H1 (cell line): ENCODE results near the gene RHBDD2. TPM values are rescaled to one million over a fixed set of nuclear protein-coding genes. Genes with fewer than 3 reads are reported as not detected.
"Not testable (repeated sequence)": the region's sequence is repeated elsewhere in the genome, so short reads cannot be mapped to it uniquely, and the experiment has no call there.

Experiments used
- CTCF ChIA-PET: fragments of 300-600 bp; sonication (Branson Sonifier 250); formaldehyde crosslinking; loops from one replicate; lab custom pipeline; 2021; ENCODE audit not compliant: partially characterized antibody; lab: Charles Lee
- POLR2A ChIA-PET: fragments of 300-600 bp; sonication (Branson Sonifier 250); formaldehyde crosslinking; loops from one replicate; lab custom pipeline; 2021; ENCODE audit warnings: inconsistent platforms; ENCODE audit not compliant: partially characterized antibody; lab: Charles Lee
- DNase-seq, 2 experiments: peaks; one replicate each; pipeline versions ENCODE4 v3.0.0 to v3.0.0-alpha.2; 2010 to 2022; ENCODE audit warnings: low spot score in 2 of 2, low read depth in 1 of 2, mixed read lengths in 1 of 2
- FAIRE-seq: peaks from 2 replicates; lab custom pipeline; 2011; peaks lifted over from hg19 to GRCh38; lab: Jason Lieb, UNC
- H2AFZ ChIP-seq: 2 replicates; pipeline ENCODE4 v1.8.1; 2012; ENCODE audit warnings: low read length, inconsistent platforms
- H2AK5ac ChIP-seq: 2 replicates; pipeline ENCODE4 v1.6.1; 2013; ENCODE audit warnings: low read depth, low read length
- H2BK120ac ChIP-seq: replicated peaks from 2 replicates; pipeline ENCODE3; 2013; ENCODE audit warnings: low read depth, low read length, inconsistent platforms
- H2BK12ac ChIP-seq: 2 replicates; pipeline ENCODE4 v1.6.1; 2013; ENCODE audit warnings: low read depth, low read length
- H2BK15ac ChIP-seq: 2 replicates; pipeline ENCODE4 v1.6.1; 2013; ENCODE audit warnings: low read length
- H2BK20ac ChIP-seq: 2 replicates; pipeline ENCODE4 v1.6.1; 2013; ENCODE audit warnings: low read length
- H2BK5ac ChIP-seq: 2 replicates; pipeline ENCODE4 v1.6.1; 2013; ENCODE audit warnings: low read depth, low read length
- H3K14ac ChIP-seq: 2 replicates; pipeline ENCODE4 v1.6.1; 2013; ENCODE audit warnings: inconsistent platforms; ENCODE audit not compliant: insufficient read length
- H3K18ac ChIP-seq: 2 replicates; pipeline ENCODE4 v1.6.1; 2013; ENCODE audit warnings: low read length; ENCODE audit errors: extremely low read depth
- H3K23ac ChIP-seq: 2 replicates; pipeline ENCODE4 v1.6.1; 2013; ENCODE audit warnings: inconsistent platforms; ENCODE audit not compliant: insufficient read length
- H3K23me2 ChIP-seq: 2 replicates; pipeline ENCODE4 v1.6.1; 2013; ENCODE audit warnings: low read depth, low read length
- H3K27ac ChIP-seq: 2 replicates; pipeline ENCODE4 v1.6.1; 2011; ENCODE audit warnings: low read depth, low read length, inconsistent platforms
- H3K27me3 ChIP-seq, 4 experiments: replicated peaks in 1 of 4; 1 replicate in 1 of 4; 2 replicates in 3 of 4; pipeline versions ENCODE4 v1.6.1 to v1.8.1; 2011 to 2013; ENCODE audit warnings: low read length in 3 of 4, mild to moderate bottlenecking in 3 of 4, inconsistent platforms in 2 of 4, mixed read lengths in 2 of 4, moderate library complexity in 1 of 4; ENCODE audit not compliant: control insufficient read depth in 3 of 4, insufficient read depth in 3 of 4; ENCODE audit errors: extremely low read depth in 1 of 4
- H3K36me3 ChIP-seq, 4 experiments: 2 replicates each; pipeline versions ENCODE4 v1.6.1 to v1.8.1; 2011 to 2013; ENCODE audit warnings: mild to moderate bottlenecking in 4 of 4, low read length in 3 of 4, moderate library complexity in 2 of 4, control low read depth in 1 of 4, inconsistent platforms in 1 of 4; ENCODE audit not compliant: insufficient read depth in 4 of 4, control insufficient read depth in 2 of 4
- H3K4ac ChIP-seq: replicated peaks from 2 replicates; pipeline ENCODE3; 2013; ENCODE audit warnings: low read length, low read depth, mixed read lengths, inconsistent platforms; ENCODE audit not compliant: insufficient read length
- H3K4me1 ChIP-seq, 4 experiments: replicated peaks in 1 of 4; 1 replicate in 1 of 4; 2 replicates in 3 of 4; pipeline versions ENCODE4 v1.6.1 to v1.8.1; 2011 to 2013; ENCODE audit warnings: low read length in 3 of 4, inconsistent platforms in 2 of 4, mixed read lengths in 1 of 4; ENCODE audit not compliant: insufficient read depth in 4 of 4, control insufficient read depth in 3 of 4
- H3K4me2 ChIP-seq, 2 experiments: 2 replicates each; pipeline versions ENCODE4 v1.6.1 to v1.8.1; 2011 to 2013; ENCODE audit warnings: low read depth in 2 of 2, low read length in 2 of 2, control low read depth in 1 of 2, inconsistent platforms in 1 of 2, mild to moderate bottlenecking in 1 of 2; ENCODE audit not compliant: insufficient read depth in 1 of 2
- H3K4me3 ChIP-seq, 4 experiments: fragments of 200-600, 300-600 bp in 1 of 4; sonication (generic), shearing (Covaris generic), sonication (Bioruptor Twin) in 1 of 4; 2 replicates each; pipeline versions ENCODE4 v1.5.1 to v1.8.1; 2011 to 2016; ENCODE audit warnings: low read length in 4 of 4, low read depth in 3 of 4, control low read depth in 2 of 4, inconsistent platforms in 2 of 4, mild to moderate bottlenecking in 2 of 4, mixed read lengths in 1 of 4, moderate library complexity in 1 of 4; ENCODE audit not compliant: insufficient read depth in 2 of 4; ENCODE audit errors: extremely low read depth in 1 of 4
- H3K56ac ChIP-seq: replicated peaks from 2 replicates; pipeline ENCODE3; 2013; ENCODE audit warnings: low read depth, mild to moderate bottlenecking, mixed read lengths, low read length, inconsistent platforms; ENCODE audit not compliant: insufficient read length
- H3K79me1 ChIP-seq: 2 replicates; pipeline ENCODE4 v1.6.1; 2013; ENCODE audit warnings: low read depth, low read length, control low read depth
- H3K79me2 ChIP-seq, 2 experiments: 2 replicates each; pipeline versions ENCODE4 v1.6.1 to v1.8.1; 2012 to 2013; ENCODE audit warnings: low read length in 2 of 2, mild to moderate bottlenecking in 2 of 2, inconsistent platforms in 1 of 2; ENCODE audit not compliant: insufficient read depth in 2 of 2, control insufficient read depth in 1 of 2
- H3K9ac ChIP-seq, 4 experiments: replicated peaks in 1 of 4; 1 replicate in 1 of 4; 2 replicates in 3 of 4; pipeline versions ENCODE4 v1.6.1 to v1.8.1; 2011 to 2013; ENCODE audit warnings: low read depth in 3 of 4, low read length in 3 of 4, control low read depth in 2 of 4, mild to moderate bottlenecking in 2 of 4, moderate library complexity in 2 of 4, inconsistent platforms in 1 of 4; ENCODE audit errors: extremely low read depth in 1 of 4
- H3K9me3 ChIP-seq, 2 experiments: 2 replicates each; pipeline versions ENCODE4 v1.6.1 to v1.8.1; 2012 to 2013; ENCODE audit warnings: mild to moderate bottlenecking in 2 of 2, moderate library complexity in 2 of 2, control low read depth in 1 of 2, inconsistent platforms in 1 of 2, low read depth in 1 of 2, low read length in 1 of 2, mixed read lengths in 1 of 2; ENCODE audit not compliant: insufficient read depth in 2 of 2
- H4K20me1 ChIP-seq, 2 experiments: replicated peaks in 1 of 2; 2 replicates each; pipeline versions ENCODE3 to v1.8.1; 2011 to 2013; ENCODE audit warnings: inconsistent platforms in 2 of 2, low read length in 2 of 2, mild to moderate bottlenecking in 1 of 2; ENCODE audit not compliant: insufficient read depth in 2 of 2, control insufficient read depth in 1 of 2
- H4K5ac ChIP-seq: 2 replicates; pipeline ENCODE4 v1.6.1; 2013; ENCODE audit warnings: low read length, low read depth, mixed read lengths, inconsistent platforms; ENCODE audit not compliant: insufficient read length
- H4K8ac ChIP-seq: 2 replicates; pipeline ENCODE4 v1.8.0; 2013; ENCODE audit warnings: mild to moderate bottlenecking, moderate library complexity, low read length, inconsistent platforms; ENCODE audit not compliant: insufficient read depth; ENCODE audit errors: extremely low read depth
- H4K91ac ChIP-seq: replicated peaks from 2 replicates; pipeline ENCODE3; 2013; ENCODE audit warnings: low read length, mixed read lengths, inconsistent platforms; ENCODE audit not compliant: insufficient read length
- WGBS, 2 experiments: shearing (Covaris generic) in 1 of 2; methylation state at CpG; one replicate each; pipeline versions ENCODE4 v1.1.6 to v1.1.7; 2013 to 2015; ENCODE audit warnings: low lambda C conversion rate in 2 of 2, mixed read lengths in 2 of 2, inconsistent platforms in 1 of 2, low coverage in 1 of 2, missing lambda C conversion rate in 1 of 2; ENCODE audit not compliant: insufficient replicate concordance in 2 of 2, insufficient coverage in 1 of 2, insufficient read length in 1 of 2; ENCODE audit errors: extremely low coverage in 1 of 2, missing lambda C conversion rate in 1 of 2; 5-methylcytosine and 5-hydroxymethylcytosine counted together
- polyA plus RNA-seq, 7 experiments: library from polyadenylated mRNA; depleted of rRNA in 3 of 7; stranded (reverse) in 5 of 7; unstranded in 2 of 7; fragments of >200 nt in 5 of 7; fragments of 200-250 nt in 2 of 7; gene quantifications; 1 replicate in 5 of 7; 2 replicates in 1 of 7; 4 replicates in 1 of 7; pipeline versions ENCODE4 v1.2.1 to v1.2.3, GENCODE V29; 2011 to 2013; ENCODE audit warnings: missing spikeins in 2 of 7, mixed read lengths in 2 of 7
- total RNA-seq: library from RNA; stranded (reverse); fragmentation: NEBNext Ultra II Directional; extraction: Animal tissue kit (Norgen Biotek cat#: 25700); gene quantifications from 2 replicates; pipeline ENCODE4 v1.2.1, GENCODE V29; 2021

RHBDD2 gene
- total and polyA plus RNA-seq, 2 of the 8 experiments (the other 6 are each of a cell fraction or from before 2014, with no cell fraction given), result 28.3 to 65.5 TPM

- H3K9ac ChIP-seq, H2AFZ ChIP-seq, H3K79me2 ChIP-seq, H2BK120ac ChIP-seq, H3K36me3 ChIP-seq, H3K27me3 ChIP-seq, H3K4me2 ChIP-seq, H2BK5ac ChIP-seq, H4K8ac ChIP-seq, H4K20me1 ChIP-seq, FAIRE-seq, H3K4ac ChIP-seq, H3K23me2 ChIP-seq, DNase-seq, H2BK15ac ChIP-seq, H3K79me1 ChIP-seq, H3K14ac ChIP-seq, H2BK12ac ChIP-seq, H3K56ac ChIP-seq, H4K5ac ChIP-seq, H3K23ac ChIP-seq, H3K27ac ChIP-seq, POLR2A ChIA-PET, H3K9me3 ChIP-seq, H3K18ac ChIP-seq, H2AK5ac ChIP-seq, H4K91ac ChIP-seq, H3K4me1 ChIP-seq, H3K4me3 ChIP-seq, H2BK20ac ChIP-seq: not testable (repeated sequence)
- CTCF ChIA-PET, result interaction anchor here (0.6 to 0.7 kb wide), 2 partner anchors 22 to 134 kb away, joined by 3 read pairs; no protein-coding TSS in a partner anchor
- 84% methylated on average over 13 of the region's 14 CpGs; no CpG with 5 or more reads in 1 of the 2 experiments for WGBS, 2 experiments
These were observed 40.4 kb upstream of the RHBDD2 start for GRCh38 chr7:75838281-75838930.
